HepG2 (cell line): Measurements from ENCODE around the gene MINDY3. TPM values are rescaled to one million over a fixed set of nuclear protein-coding genes. Genes with fewer than 3 reads are reported as not detected.
"Not testable (repeated sequence)": the region's sequence is repeated elsewhere in the genome, so short reads cannot be mapped to it uniquely, and the experiment has no call there.

Source experiments
- ATAC-seq: fragments of 200-7000 bp; cut with Tn5 transposase; 3 replicates; pipeline ENCODE4 v1.9.1; 2020; ENCODE audit warnings: mild to moderate bottlenecking, moderate library complexity
- BruUV-seq: library from RNA; stranded (reverse); fragments of 400-500 nt; replicated peaks from 2 replicates; lab custom pipeline; 2021; lab: Mats Ljungman, UMichigan
- CTCF ChIA-PET: fragments of 300-600 bp; formaldehyde crosslinking; extraction: SDS; loops from one replicate; lab custom pipeline; 2021; ENCODE audit warnings: low total read pairs, inconsistent platforms, low intra/inter-chr PET ratio; lab: Yijun Ruan, JAX
- POLR2A ChIA-PET: fragments of 350-600 bp; sonication (Branson Sonifier 250); formaldehyde crosslinking; loops from one replicate; lab custom pipeline; 2020; ENCODE audit warnings: antibody characterized with exemption, inconsistent platforms; lab: Yijun Ruan, JAX
- DNase-seq: peaks from one replicate; pipeline ENCODE4 v3.0.0-alpha.2; 2015; ENCODE audit warnings: low spot score
- FAIRE-seq: peaks from 3 replicates; lab custom pipeline; 2011; peaks lifted over from hg19 to GRCh38; lab: Jason Lieb, UNC
- H2AFZ ChIP-seq: one replicate; pipeline ENCODE4 v1.6.1; 2011; ENCODE audit warnings: low read length, inconsistent platforms
- H3K27ac ChIP-seq: fragments of 300-600 bp; 3 replicates; pipeline ENCODE4 v1.8.0; 2011; ENCODE audit warnings: mixed run types, mild to moderate bottlenecking, mixed read lengths, low read length, inconsistent platforms; ENCODE audit not compliant: insufficient read depth; ENCODE audit errors: extremely low read length
- H3K27me3 ChIP-seq, 2 experiments: fragments of 200-600 bp in 1 of 2; 2 replicates in 1 of 2; 3 replicates in 1 of 2; pipeline versions ENCODE4 v1.6.0 to v1.8.0; 2011; ENCODE audit warnings: low read length in 2 of 2, mild to moderate bottlenecking in 2 of 2, moderate library complexity in 2 of 2, inconsistent platforms in 1 of 2; ENCODE audit not compliant: insufficient read depth in 2 of 2, control insufficient read depth in 1 of 2
- H3K36me3 ChIP-seq, 2 experiments: fragments of 200-600 bp in 1 of 2; replicated peaks in 1 of 2; 2 replicates in 1 of 2; 3 replicates in 1 of 2; pipeline versions ENCODE4 v1.5.1 to v1.8.0; 2011; ENCODE audit warnings: low read length in 2 of 2, inconsistent platforms in 1 of 2; ENCODE audit not compliant: insufficient read depth in 2 of 2, control insufficient read depth in 1 of 2
- H3K4me1 ChIP-seq: 2 replicates; pipeline ENCODE4 v1.5.1; 2012; ENCODE audit warnings: low read length, inconsistent platforms; ENCODE audit not compliant: insufficient read depth
- H3K4me2 ChIP-seq: 2 replicates; pipeline ENCODE4 v1.6.0; 2011; ENCODE audit warnings: low read depth, low read length, inconsistent platforms
- H3K4me3 ChIP-seq, 3 experiments: fragments of 200-600 bp in 1 of 3; sonication (generic), shearing (Covaris generic) in 1 of 3; replicated peaks in 1 of 3; 2 replicates each; pipeline ENCODE4 v1.5.1; 2011 to 2016; ENCODE audit warnings: low read length in 3 of 3, inconsistent platforms in 2 of 3, low read depth in 2 of 3, mild to moderate bottlenecking in 2 of 3, control low read depth in 1 of 3, mixed read lengths in 1 of 3; ENCODE audit not compliant: insufficient read depth in 1 of 3
- H3K79me2 ChIP-seq: one replicate; pipeline ENCODE4 v1.6.1; 2011; ENCODE audit warnings: low read length, inconsistent platforms; ENCODE audit not compliant: insufficient read depth
- H3K9ac ChIP-seq: 2 replicates; pipeline ENCODE4 v1.6.0; 2011; ENCODE audit warnings: mild to moderate bottlenecking, low read depth, low read length, inconsistent platforms; ENCODE audit not compliant: insufficient read depth
- H3K9me3 ChIP-seq: 2 replicates; pipeline ENCODE4 v1.5.1; 2012; ENCODE audit warnings: mild to moderate bottlenecking, low read length
- H4K20me1 ChIP-seq: 2 replicates; pipeline ENCODE4 v1.6.0; 2011; ENCODE audit warnings: inconsistent platforms, mild to moderate bottlenecking, low read length, moderate library complexity; ENCODE audit not compliant: insufficient read depth
- ARID2 ChIP-seq: sonication (generic); formaldehyde crosslinking; IDR thresholded peaks from 2 replicates; pipeline ENCODE4 v1.8.1; 2022; ENCODE audit warnings: mild to moderate bottlenecking, missing genetic modification reagents, borderline replicate concordance
- ATF5 ChIP-seq: sonication (generic); formaldehyde crosslinking; IDR thresholded peaks from 2 replicates; pipeline ENCODE4 v1.4.0; 2020; ENCODE audit warnings: mild to moderate bottlenecking, low read depth, missing genetic modification reagents
- ATRX ChIP-seq: sonication (generic); formaldehyde crosslinking; IDR thresholded peaks from 2 replicates; pipeline ENCODE4 v1.4.0; 2020; ENCODE audit warnings: missing genetic modification reagents, borderline replicate concordance
- CENPT ChIP-seq: sonication (generic); formaldehyde crosslinking; IDR thresholded peaks from 2 replicates; pipeline ENCODE4 v1.8.0; 2022; ENCODE audit warnings: low read depth, mild to moderate bottlenecking, moderate library complexity, missing genetic modification reagents
- ERF ChIP-seq: IDR thresholded peaks from 2 replicates; pipeline ENCODE4 v1.6.1; 2018; ENCODE audit warnings: missing biosample characterization, missing genetic modification reagents
- FOXM1 ChIP-seq: sonication (generic); formaldehyde crosslinking; IDR thresholded peaks from 2 replicates; pipeline ENCODE4 v1.5.0; 2020; ENCODE audit warnings: missing genetic modification reagents
- KLF9 ChIP-seq: IDR thresholded peaks from 2 replicates; pipeline ENCODE4 v1.6.1; 2016; ENCODE audit warnings: low read depth
- MED13 ChIP-seq: sonication (generic); formaldehyde crosslinking; IDR thresholded peaks from 2 replicates; pipeline ENCODE4 v1.5.0; 2020; ENCODE audit warnings: missing genetic modification reagents
- RFXAP ChIP-seq: sonication (generic); formaldehyde crosslinking; IDR thresholded peaks from 2 replicates; pipeline ENCODE4 v1.4.0; 2020; ENCODE audit warnings: missing genetic modification reagents, borderline replicate concordance
- RORA ChIP-seq: sonication (generic); formaldehyde crosslinking; IDR thresholded peaks from 2 replicates; pipeline ENCODE4 v1.5.0; 2020; ENCODE audit warnings: mild to moderate bottlenecking, missing genetic modification reagents, moderate library complexity
- SPEN ChIP-seq: sonication (generic); formaldehyde crosslinking; IDR thresholded peaks from 2 replicates; pipeline ENCODE4 v1.5.1; 2020; ENCODE audit warnings: low read depth, mild to moderate bottlenecking, missing genetic modification reagents
- TBL1XR1 ChIP-seq: fragments of 150-350 bp; IDR thresholded peaks from 2 replicates; pipeline ENCODE4 v1.6.1; 2014; ENCODE audit warnings: borderline replicate concordance, low read length; ENCODE audit not compliant: partially characterized antibody
- ZNF205 ChIP-seq: IDR thresholded peaks from 2 replicates; pipeline ENCODE4 v1.6.1; 2018; ENCODE audit warnings: missing biosample characterization, missing genetic modification reagents
- ZNF33A ChIP-seq: sonication (generic); formaldehyde crosslinking; IDR thresholded peaks from 2 replicates; pipeline ENCODE4 v1.5.1; 2020; ENCODE audit warnings: missing genetic modification reagents, mild to moderate bottlenecking, moderate library complexity, borderline replicate concordance
- ZNF460 ChIP-seq: sonication (generic); formaldehyde crosslinking; IDR thresholded peaks from 2 replicates; pipeline ENCODE4 v1.5.1; 2020; ENCODE audit warnings: missing genetic modification reagents, mild to moderate bottlenecking, borderline replicate concordance
- ZNF766 ChIP-seq: sonication (generic); formaldehyde crosslinking; IDR thresholded peaks from 2 replicates; pipeline ENCODE4 v1.5.0; 2020; ENCODE audit warnings: missing genetic modification reagents, borderline replicate concordance
- WGBS: methylation state at CpG from one replicate; pipeline ENCODE4 v1.1.6; 2017; ENCODE audit warnings: low lambda C conversion rate; 5-methylcytosine and 5-hydroxymethylcytosine counted together
- in situ Hi-C: cut with HindIII; loops from 2 replicates; pipeline ENCODE4 v1.10.0; 2017; ENCODE audit warnings: low pct_unique_long_range_greater_than_20kb; ENCODE audit not compliant: extremely low pct_ligation_motif_present
- intact Hi-C: fragments of 100-400 bp; cut with micrococcal nuclease; formaldehyde crosslinking; loops from one replicate; pipeline ENCODE4 v1.10.0; 2022; ENCODE audit not compliant: unreplicated experiment
- polyA plus RNA-seq, 8 experiments: library from polyadenylated mRNA; depleted of rRNA in 3 of 8; stranded (reverse) in 7 of 8; unstranded in 1 of 8; fragments of >200 nt; fragmentation: Illumina TruSeq in 4 of 8; extraction: Trizol in 4 of 8; gene quantifications; 2 replicates each; pipeline versions ENCODE4 v1.2.1 to v1.2.3, GENCODE V29; 2011 to 2016; ENCODE audit warnings: low read depth in 4 of 8, missing spikeins in 1 of 8, mixed read lengths in 1 of 8; ENCODE audit not compliant: insufficient read depth in 1 of 8
- total RNA-seq, 5 experiments: library from RNA; depleted of rRNA; stranded (reverse); fragments of >200 nt; fragmentation: Illumina TruSeq; extraction: Trizol; gene quantifications; 2 replicates each; pipeline ENCODE4 v1.2.3, GENCODE V29; 2016; ENCODE audit warnings: low read depth in 1 of 5

Gene MINDY3
- total and polyA plus RNA-seq, 2 of the 13 experiments (the other 11 are each of a cell fraction or from before 2014, with no cell fraction given): 6.4 to 17.5 TPM

DNA sequence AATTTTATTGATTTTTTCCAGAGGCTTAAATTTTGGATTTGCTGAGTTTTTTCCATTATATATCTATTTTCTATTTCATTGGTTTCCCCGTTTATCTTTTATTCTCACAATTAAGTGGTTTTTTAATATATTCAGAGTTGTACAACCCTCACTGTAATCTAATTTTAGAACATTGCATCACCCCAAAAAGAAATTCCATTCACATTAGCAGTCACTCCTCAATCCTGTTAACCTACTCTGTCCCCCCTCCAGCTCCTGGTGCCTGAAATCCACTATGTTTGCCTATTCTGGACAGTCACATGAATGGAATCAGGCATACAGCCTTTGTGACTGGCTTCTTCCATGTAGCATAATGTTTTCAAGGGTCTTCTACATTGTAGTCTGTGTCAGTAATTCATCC is 84.8 kb downstream of the MINDY3 start:
- Histone ChIP-seq H4K20me1 (no peaks in the 10 kb centered on the region), H3K4me2 (no peak overlapping the region), H3K36me3 (peaks cover 0 to 7% of the 10 kb centered on the region in 2 experiments; a peak in 2 of 5 replicates), H3K4me3 (no peak overlapping the region), H3K27ac (no peak overlapping the region), H3K79me2 (no peaks in the 10 kb centered on the region), H2AFZ (no peak overlapping the region), H3K4me1 (no peaks in the 10 kb centered on the region), H3K9me3 (no peaks in the 10 kb centered on the region), H3K27me3 (no peaks in the 10 kb centered on the region), H3K9ac (no peak overlapping the region)
- no TSS peak for BruUV-seq
- CTCF ChIA-PET: no interaction called here
- WGBS: 96% methylated on average over 1 of the region's 1 CpG
- ATAC-seq (no peak), DNase-seq (no peak), FAIRE-seq (no peak)
- POLR2A ChIA-PET: no interaction called here
- intact Hi-C loops (no loop called here), in situ Hi-C loops (no loop called here)
- TF ChIP-seq ARID2 (CRISPR knock-in tag): no peak
- TF ChIP-seq ATF5 (CRISPR knock-in tag): no peak
- no peak for TF ChIP-seq ZNF33A (CRISPR knock-in tag)
- TF ChIP-seq SPEN: no peak
- TF ChIP-seq ZNF460: no peak
- TF ChIP-seq ERF (CRISPR knock-in tag): no peak
- no peak for TF ChIP-seq ATRX (CRISPR knock-in tag)
- TF ChIP-seq ZNF766: no peak
- no peak for TF ChIP-seq KLF9 (CRISPR knock-in tag)
- TF ChIP-seq FOXM1 (CRISPR knock-in tag): no peak
- TF ChIP-seq MED13 (CRISPR knock-in tag): no peak
- TF ChIP-seq ZNF205 (CRISPR knock-in tag): no peak
- TF ChIP-seq RORA (CRISPR knock-in tag): no peak
- TF ChIP-seq RFXAP: no peak
- TF ChIP-seq TBL1XR1: no peak
- TF ChIP-seq CENPT: no peak

- H2AFZ ChIP-seq, H3K9me3 ChIP-seq, H3K27ac ChIP-seq, in situ Hi-C loops, H4K20me1 ChIP-seq, ATAC-seq, H3K4me2 ChIP-seq, H3K9ac ChIP-seq, BruUV-seq, CTCF ChIA-PET, POLR2A ChIA-PET, H3K36me3 ChIP-seq, H3K27me3 ChIP-seq, H3K4me3 ChIP-seq, DNase-seq, FAIRE-seq, H3K4me1 ChIP-seq, intact Hi-C loops, H3K79me2 ChIP-seq: not testable (repeated sequence)
- 81% methylated on average over 4 of the region's 4 CpGs for WGBS
These were observed 85.8 kb downstream of the MINDY3 start for GRCh38 chr10:15774534-15774933.
